K562 (cell line): Measurements from ENCODE around the gene NUDCD3. TPM values are rescaled to one million over a fixed set of nuclear protein-coding genes. Genes with fewer than 3 reads are reported as not detected.
A peak's percentile ranks its signal among the peaks of the same experiment; 100 is the strongest.

Experiments used
- ATAC-seq: fragments of 200-7000 bp; cut with Tn5 transposase; 3 replicates; pipeline ENCODE4 v1.9.1; 2020; ENCODE audit warnings: moderate library complexity
- BruUV-seq: library from RNA; stranded (reverse); fragments of 400-500 nt; replicated peaks from 2 replicates; lab custom pipeline; 2021; lab: Mats Ljungman, UMichigan
- CTCF ChIA-PET: fragments of 300-600 bp; formaldehyde crosslinking; extraction: SDS; loops from one replicate; lab custom pipeline; 2021; ENCODE audit warnings: low intra/inter-chr PET ratio; lab: Yijun Ruan, JAX
- POLR2A ChIA-PET: fragments of 300-600, 350-650 bp; sonication (Branson Sonifier 250); formaldehyde crosslinking; extraction: SDS; loops from one replicate; lab custom pipeline; 2021; ENCODE audit warnings: antibody characterized with exemption, inconsistent platforms; lab: Yijun Ruan, JAX
- DNase-seq, 4 experiments: peaks; one replicate each; pipeline versions ENCODE4 v3.0.0 to v3.0.0-alpha.2; 2011 to 2018; ENCODE audit warnings: low spot score in 3 of 4, mixed read lengths in 3 of 4; ENCODE audit errors: extremely low read depth in 1 of 4
- FAIRE-seq: peaks from 2 replicates; lab custom pipeline; 2011; peaks lifted over from hg19 to GRCh38; lab: Jason Lieb, UNC
- H2AFZ ChIP-seq: 2 replicates; pipeline ENCODE4 v1.6.0; 2011; ENCODE audit warnings: low read depth, low read length, control low read depth, inconsistent platforms
- H3K27ac ChIP-seq: fragments of 200-600 bp; 3 replicates; pipeline ENCODE4 v1.8.0; 2011; ENCODE audit warnings: low read depth, mild to moderate bottlenecking, control low read depth, inconsistent platforms, low read length, moderate library complexity, mixed read lengths; ENCODE audit errors: extremely low read depth
- H3K27me3 ChIP-seq, 2 experiments: fragments of 300-600 bp in 1 of 2; 2 replicates in 1 of 2; 3 replicates in 1 of 2; pipeline versions ENCODE4 v1.6.0 to v1.8.0; 2011; ENCODE audit warnings: inconsistent platforms in 2 of 2, low read length in 2 of 2, mild to moderate bottlenecking in 1 of 2, mixed read lengths in 1 of 2, moderate library complexity in 1 of 2; ENCODE audit not compliant: control insufficient read depth in 2 of 2, insufficient read depth in 2 of 2
- H3K36me3 ChIP-seq: fragments of 300-600 bp; 3 replicates; pipeline ENCODE4 v1.8.0; 2011; ENCODE audit warnings: mild to moderate bottlenecking, low read length, inconsistent platforms; ENCODE audit not compliant: control insufficient read depth, insufficient read depth
- H3K4me1 ChIP-seq, 2 experiments: fragments of 200-600 bp in 1 of 2; replicated peaks in 1 of 2; 2 replicates in 1 of 2; 3 replicates in 1 of 2; pipeline versions ENCODE4 v1.5.1 to v1.8.0; 2011; ENCODE audit warnings: inconsistent platforms in 2 of 2, low read length in 2 of 2, mild to moderate bottlenecking in 1 of 2, mixed read lengths in 1 of 2, moderate library complexity in 1 of 2; ENCODE audit not compliant: control insufficient read depth in 2 of 2, insufficient read depth in 2 of 2
- H3K4me2 ChIP-seq: 2 replicates; pipeline ENCODE4 v1.6.1; 2011; ENCODE audit warnings: low read length, control low read depth, inconsistent platforms, mixed read lengths; ENCODE audit not compliant: insufficient read depth
- H3K4me3 ChIP-seq: fragments of 200-600 bp; sonication (generic), shearing (Covaris generic); 2 replicates; pipeline ENCODE4 v1.5.1; 2016; ENCODE audit warnings: control low read depth, inconsistent platforms
- H3K79me2 ChIP-seq: fragments of 200-600 bp; 3 replicates; pipeline ENCODE4 v1.8.0; 2011; ENCODE audit warnings: low read length, inconsistent platforms; ENCODE audit not compliant: control insufficient read depth, insufficient read depth
- H3K9ac ChIP-seq, 2 experiments: 2 replicates each; pipeline versions ENCODE4 v1.6.0 to v1.6.1; 2011; ENCODE audit warnings: low read depth in 2 of 2, low read length in 2 of 2, control low read depth in 1 of 2, inconsistent platforms in 1 of 2, mild to moderate bottlenecking in 1 of 2, mixed read lengths in 1 of 2; ENCODE audit not compliant: insufficient read depth in 1 of 2
- H3K9me1 ChIP-seq: one replicate; pipeline ENCODE4 v1.6.0; 2011; ENCODE audit warnings: inconsistent platforms, mild to moderate bottlenecking, low read length, moderate library complexity; ENCODE audit not compliant: control insufficient read depth, insufficient read depth
- H3K9me3 ChIP-seq: replicated peaks from 2 replicates; pipeline ENCODE4 v1.5.1; 2011; ENCODE audit warnings: low read depth, low read length, inconsistent platforms; ENCODE audit not compliant: control insufficient read depth, insufficient read depth
- H4K20me1 ChIP-seq: replicated peaks from 2 replicates; pipeline ENCODE4 v1.6.1; 2011; ENCODE audit warnings: low read length, inconsistent platforms, mixed read lengths; ENCODE audit not compliant: control insufficient read depth, insufficient read depth
- ARHGAP35 ChIP-seq: fragments of 450-650 bp; IDR thresholded peaks from 2 replicates; pipeline ENCODE4 v1.6.1; 2018; ENCODE audit not compliant: partially characterized antibody
- E2F3 ChIP-seq: fragments of 250-450 bp; sonication (Bioruptor Pico); IDR thresholded peaks from 2 replicates; pipeline ENCODE4 v1.4.0; 2020; ENCODE audit warnings: mild to moderate bottlenecking
- GTF2F1 ChIP-seq: IDR thresholded peaks from 2 replicates; pipeline ENCODE4 v1.6.1; 2011; ENCODE audit warnings: low read depth, low read length, improper control_type of control experiment
- KLF13 ChIP-seq: fragments of 450-650 bp; IDR thresholded peaks from 2 replicates; pipeline ENCODE4 v1.6.1; 2016; ENCODE audit warnings: missing genetic modification characterization, low read depth, mild to moderate bottlenecking, missing compliant biosample characterization, moderate library complexity, borderline replicate concordance
- MBD2 ChIP-seq: sonication (generic); IDR thresholded peaks from 2 replicates; pipeline ENCODE4 v1.6.1; 2016; ENCODE audit warnings: low read depth, borderline replicate concordance
- PRMT5 ChIP-seq: sonication (generic); formaldehyde crosslinking; IDR thresholded peaks from 2 replicates; pipeline ENCODE4 v1.5.0; 2020; ENCODE audit warnings: missing genetic modification reagents
- SPI1 ChIP-seq: IDR thresholded peaks from 2 replicates; pipeline ENCODE4 v1.6.1; 2011; ENCODE audit warnings: low read depth, low read length, control low read depth, borderline replicate concordance
- TBP ChIP-seq: optimal IDR thresholded peaks from 2 replicates; pipeline ENCODE3; 2011; ENCODE audit warnings: low read depth, low read length, improper control_type of control experiment
- WGBS: fragments of 100-300 bp; shearing (Covaris generic); methylation state at CpG from one replicate; pipeline ENCODE4 v1.1.6; 2016; ENCODE audit warnings: low coverage, mixed read lengths; ENCODE audit not compliant: insufficient coverage; ENCODE audit errors: missing lambda C conversion rate; 5-methylcytosine and 5-hydroxymethylcytosine counted together
- in situ Hi-C: fragments of 300-500 bp; cut with MboI; formaldehyde crosslinking; loops from 4 replicates; pipeline ENCODE4 v1.15.0; 2018; ENCODE audit warnings: inconsistent platforms, mixed read lengths
- intact Hi-C: fragments of 100-400 bp; cut with micrococcal nuclease; formaldehyde crosslinking; loops from 2 replicates; pipeline ENCODE4 v1.14.2; 2022
- polyA plus RNA-seq, 8 experiments: library from polyadenylated mRNA; depleted of rRNA in 4 of 8; stranded (reverse) in 5 of 8; unstranded in 3 of 8; fragments of >200 nt; fragmentation: Nextera tagmentation in 2 of 8; fragmentation: Illumina TruSeq in 1 of 8; extraction: Ambion mirVana in 2 of 8; extraction: Trizol in 1 of 8; gene quantifications; 2 replicates each; pipeline versions ENCODE4 v1.2.1 to v1.2.3, GENCODE V29; 2011 to 2014; ENCODE audit warnings: inconsistent platforms in 1 of 8, missing spikeins in 1 of 8
- total RNA-seq, 7 experiments: library from RNA; depleted of rRNA in 6 of 7; stranded (reverse); fragments of >200 nt in 6 of 7; fragmentation: Illumina TruSeq in 2 of 7; extraction: Trizol in 2 of 7; gene quantifications; 2 replicates each; pipeline versions ENCODE4 v1.2.1 to v1.2.3, GENCODE V29; 2011 to 2021; ENCODE audit warnings: low replicate concordance in 1 of 7

The NUDCD3 gene
- total and polyA plus RNA-seq, 9 of the 15 experiments (the other 6 are each of a cell fraction or from before 2014, with no cell fraction given), result 24.8 to 64.2 (median 42.6) TPM

DNA sequence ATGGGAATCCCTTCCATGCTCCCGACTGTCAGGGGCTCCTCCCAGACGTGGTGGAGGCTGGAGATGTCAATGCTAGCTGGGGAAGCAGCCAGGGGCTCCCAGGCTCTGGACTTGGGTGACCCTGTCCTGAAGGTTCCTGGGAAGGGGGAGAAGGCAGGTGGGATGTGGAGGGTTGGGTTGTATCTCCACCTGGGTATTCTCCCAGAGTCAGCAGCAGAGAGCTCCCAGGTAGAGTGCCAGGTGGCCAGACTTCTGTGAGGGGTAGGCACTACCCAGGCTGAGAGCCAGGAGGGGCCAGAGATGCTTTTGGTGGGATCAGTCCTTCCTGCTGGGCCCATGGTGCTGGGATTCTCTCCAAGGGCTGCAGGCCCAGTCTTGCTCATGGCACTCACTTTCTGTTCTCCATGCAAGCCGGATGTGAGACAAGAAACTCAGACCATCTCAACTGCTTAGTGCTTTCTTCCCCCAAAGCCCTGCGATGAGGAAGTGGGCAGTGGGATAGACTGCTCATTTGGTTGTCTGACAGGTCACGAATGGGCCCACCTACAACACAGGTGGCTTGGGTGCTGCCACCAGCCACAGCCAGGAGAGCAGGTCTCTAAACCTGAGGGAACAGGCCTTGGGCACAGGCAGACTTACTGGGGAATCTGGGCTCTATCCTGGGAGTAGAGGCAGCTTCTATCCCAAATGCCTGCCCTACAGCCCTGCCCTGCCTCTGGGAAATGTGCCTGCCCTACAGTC is 112.6 kb downstream of the NUDCD3 start:
- WGBS, result 20% methylated on average over 5 of the region's 5 CpGs
- no peak overlapping the region for H3K4me3 ChIP-seq
- ATAC-seq, result no peak
- no peak overlapping the region for H3K9ac ChIP-seq
- H4K20me1 ChIP-seq, result peaks cover 11% of the 10 kb centered on the region; the same call in 1 of the 2 replicates
- CTCF ChIA-PET, result no interaction called here
- intact Hi-C loops, result loop anchor here (10.0 kb wide), 1 partner anchor 97 kb away; no protein-coding TSS in a partner anchor
- H3K27me3 ChIP-seq, result peaks cover 0 to 11% of the 10 kb centered on the region in 2 experiments; a peak in 2 of 5 replicates
- no peak for DNase-seq
- in situ Hi-C loops, result no loop called here
- H3K9me3 ChIP-seq, result no peaks in the 10 kb centered on the region
- POLR2A ChIA-PET, result interaction anchor here (2.8 kb wide), 1 partner anchor 10 kb away, joined by 12 read pairs; no protein-coding TSS in a partner anchor
- H3K4me1 ChIP-seq, result peaks cover 3 to 4% of the 10 kb centered on the region in 2 experiments; a peak in 4 of 5 replicates
- no peak overlapping the region for H3K4me2 ChIP-seq
- no peak for FAIRE-seq
- peaks cover 8% of the 10 kb centered on the region for H3K9me1 ChIP-seq
- no peak overlapping the region for H3K27ac ChIP-seq
- no peaks in the 10 kb centered on the region for H3K79me2 ChIP-seq
- no TSS peak for BruUV-seq
- no peak overlapping the region for H2AFZ ChIP-seq
- H3K36me3 ChIP-seq, result no peaks in the 10 kb centered on the region
- TF ChIP-seq TBP (no peak), MBD2 (no peak), KLF13 (tag) (no peak), ARHGAP35 (no peak), GTF2F1 (no peak), SPI1 (0 out of 2 replicates have a peak, but pooled peaks have one; percentile 28), PRMT5 (no peak), E2F3 (CRISPR knock-in tag) (no peak)
